HL-60/S4 treated with phorbol 12-myristate 13-acetate at 8.2 ng/mL for 4 days and 3 days (cell line): ENCODE results near the gene PTGR2.
"Not testable (repeated sequence)": the region's sequence is repeated elsewhere in the genome, so short reads cannot be mapped to it uniquely, and the experiment has no call there.

Source experiments
- in situ Hi-C: fragments of 300-500 bp; cut with MboI; formaldehyde crosslinking; loops from 2 replicates; pipeline ENCODE4 v1.15.0; 2022; ENCODE audit warnings: low sequenced_read_pairs

The PTGR2 gene

DNA sequence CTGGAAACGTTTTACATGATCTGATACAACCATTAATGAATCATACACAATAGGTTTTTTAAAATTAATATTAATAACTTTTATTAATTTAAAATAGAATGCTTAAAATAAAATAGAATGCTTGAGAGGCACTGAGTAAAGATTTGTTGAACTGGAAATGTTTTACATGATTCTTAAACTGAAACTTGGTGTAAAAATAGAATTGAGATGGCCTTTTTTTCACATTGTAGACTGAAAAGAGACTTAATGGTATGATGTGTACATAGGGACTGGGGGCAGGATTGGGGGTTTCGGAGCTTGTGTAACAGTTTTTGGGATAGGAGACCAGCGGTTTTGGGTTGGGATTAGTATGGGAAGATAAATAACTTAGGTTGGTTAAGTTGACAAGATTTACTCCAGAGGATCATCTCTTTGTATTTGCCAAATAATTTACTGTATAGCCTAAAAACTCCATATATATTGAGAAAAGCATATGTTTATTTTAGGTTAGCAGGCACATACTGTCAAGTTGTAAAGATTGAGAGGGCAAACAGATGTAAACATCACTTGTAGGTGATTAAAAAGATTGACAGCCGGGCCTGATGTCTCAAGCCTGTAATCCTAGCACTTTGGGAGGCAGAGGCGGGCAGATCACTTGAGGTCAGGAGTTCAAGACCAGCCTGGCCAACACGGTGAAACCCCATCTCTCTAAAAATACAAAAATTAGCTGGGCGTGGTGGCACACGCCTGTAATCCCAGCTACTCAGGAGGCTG, 33.0 kb downstream of the PTGR2 start:
- in situ Hi-C loops = no loop called here

GRCh38 chr14:73886449-73887317, 35.1 kb downstream of the PTGR2 start, which contains the start of gene ZNF410:
Gene ZNF410, plus strand, starts transcription at chr14:73886859. Its CDS starts 5,317 bp downstream, at chr14:73892176.
- in situ Hi-C loops = no loop called here

DNA sequence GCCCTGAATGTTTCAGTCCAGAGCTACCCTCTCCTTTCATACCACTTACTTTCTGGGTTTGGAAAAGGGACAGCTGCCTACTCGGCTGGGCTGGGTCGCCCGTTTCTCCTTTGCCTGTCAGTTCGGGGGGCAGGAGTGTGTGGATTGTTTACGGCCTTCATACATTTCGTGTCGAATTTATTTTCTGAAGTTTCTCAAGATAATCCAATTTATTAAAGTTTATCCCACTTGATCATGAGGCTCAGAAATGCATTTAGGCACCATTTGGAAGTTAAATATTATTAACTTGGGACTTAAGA, 35.6 kb downstream of the PTGR2 start:
- in situ Hi-C loops = no loop called here

GRCh38 chr14:73887694-73888459, 36.2 kb downstream of the PTGR2 start:
- in situ Hi-C loops = no loop called here

GRCh38 chr14:73888460-73888725, 36.8 kb downstream of the PTGR2 start:
- in situ Hi-C loops = no loop called here

DNA sequence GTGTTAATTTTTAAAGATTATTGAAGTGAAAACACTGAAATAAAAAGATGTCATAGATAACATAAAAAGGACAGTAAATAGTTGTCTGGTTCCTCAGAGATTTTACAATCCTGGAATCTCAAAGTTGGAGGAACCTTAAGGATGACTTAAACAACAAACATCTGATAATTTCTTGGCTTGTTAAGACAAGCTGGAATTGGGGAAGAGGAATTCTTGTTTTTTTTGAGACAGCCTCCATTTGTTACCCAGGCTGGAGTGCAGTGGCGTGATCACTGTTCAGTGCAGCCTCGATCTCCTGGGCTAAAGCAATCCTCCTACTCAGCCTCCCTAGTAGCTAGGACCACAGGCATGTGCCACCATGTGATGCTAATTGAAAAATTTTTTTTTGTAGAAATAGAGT, 37.3 kb downstream of the PTGR2 start:
- in situ Hi-C loops = no loop called here

DNA sequence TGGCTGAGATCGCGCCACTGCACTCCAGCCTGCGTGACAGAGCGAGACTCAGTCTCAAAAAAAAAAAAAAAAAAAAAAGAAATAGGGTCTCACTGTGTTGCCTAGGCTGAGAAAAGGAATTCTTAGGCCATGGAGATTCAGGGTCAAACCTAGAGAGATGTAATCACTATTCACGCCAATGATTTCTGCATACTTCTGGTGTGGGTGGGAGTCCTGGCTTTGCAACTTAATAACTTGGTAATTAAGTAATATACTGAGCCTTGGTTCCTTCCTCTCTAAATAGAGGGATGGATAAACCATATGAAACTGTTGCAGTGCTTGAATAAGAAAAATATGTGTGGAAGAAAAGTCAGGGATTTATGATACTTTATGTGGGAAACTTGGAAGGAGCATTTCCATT, 37.7 kb downstream of the PTGR2 start:
- in situ Hi-C loops = no loop called here

DNA sequence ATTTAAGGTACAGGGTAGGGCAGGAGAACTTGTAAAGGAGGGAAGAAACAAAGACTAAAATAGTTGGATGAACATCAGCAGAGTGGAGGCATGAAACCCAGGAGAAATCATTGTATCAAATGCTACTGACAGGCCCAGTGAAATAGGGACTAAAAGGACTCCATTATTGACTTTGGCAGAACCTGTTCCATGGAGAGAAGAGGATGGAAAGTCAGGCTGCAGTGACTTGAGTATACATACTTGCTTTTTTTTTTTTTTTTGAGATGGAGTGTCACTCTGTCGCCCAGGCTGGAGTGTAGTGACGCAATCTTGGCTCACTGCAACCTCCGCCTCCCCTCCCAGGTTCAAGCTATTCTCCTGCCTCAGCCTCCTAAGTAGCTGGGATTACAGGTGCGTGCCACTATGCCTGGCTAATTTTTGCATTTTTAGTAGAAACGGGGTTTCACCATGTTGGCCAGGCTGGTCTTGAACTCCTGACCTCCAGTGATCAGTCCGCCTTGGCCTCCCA, 42.6 kb downstream of the PTGR2 start:
- in situ Hi-C loops = not testable (repeated sequence)

DNA sequence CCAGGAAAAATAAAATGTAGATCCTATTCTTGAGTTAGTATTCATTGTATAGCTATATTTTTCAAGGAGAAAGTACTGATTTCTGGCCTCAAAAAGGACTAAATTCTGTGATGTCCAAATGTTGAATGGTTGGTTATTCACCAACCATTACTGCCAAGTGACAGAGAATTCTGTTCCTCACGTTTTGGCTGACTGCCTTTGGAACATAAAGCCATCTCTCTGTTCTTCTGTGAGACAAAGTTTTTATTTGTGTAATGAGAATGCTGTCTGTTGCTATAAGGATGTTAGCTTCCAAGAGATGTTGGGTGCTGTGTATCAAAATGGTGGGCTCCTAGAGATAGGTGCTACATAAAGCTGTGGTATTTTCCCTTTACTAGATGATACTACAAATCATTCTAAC, 44.3 kb downstream of the PTGR2 start:
- in situ Hi-C loops = no loop called here

DNA sequence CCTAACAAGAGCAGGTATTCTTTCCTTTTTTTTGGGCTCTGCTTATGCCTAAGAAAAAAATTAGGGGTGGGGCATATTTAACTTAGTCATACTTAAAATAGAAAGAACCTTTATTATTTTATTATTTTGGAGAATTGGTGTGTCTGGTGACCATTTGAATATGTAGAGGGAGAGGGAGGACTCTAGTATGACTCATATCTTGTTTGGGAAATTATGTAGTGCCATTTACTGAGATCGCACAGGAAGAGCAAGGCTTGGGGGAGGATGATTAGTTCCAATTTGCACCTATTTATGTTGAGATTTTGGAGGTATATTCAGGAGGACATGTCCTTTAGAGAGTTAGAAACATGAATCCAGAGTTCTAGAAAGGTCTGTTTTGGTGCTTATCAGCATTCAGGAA, 44.9 kb downstream of the PTGR2 start:
- in situ Hi-C loops = no loop called here

GRCh38 chr14:73903028-73903427, 51.4 kb downstream of the PTGR2 start:
- in situ Hi-C loops = no loop called here

- in situ Hi-C loops = no loop called here
Observed at GRCh38 chr14:73909681-73910080, 58.0 kb downstream of the PTGR2 start.

- in situ Hi-C loops = no loop called here
Observed at GRCh38 chr14:73913256-73913655, 61.6 kb downstream of the PTGR2 start.

DNA sequence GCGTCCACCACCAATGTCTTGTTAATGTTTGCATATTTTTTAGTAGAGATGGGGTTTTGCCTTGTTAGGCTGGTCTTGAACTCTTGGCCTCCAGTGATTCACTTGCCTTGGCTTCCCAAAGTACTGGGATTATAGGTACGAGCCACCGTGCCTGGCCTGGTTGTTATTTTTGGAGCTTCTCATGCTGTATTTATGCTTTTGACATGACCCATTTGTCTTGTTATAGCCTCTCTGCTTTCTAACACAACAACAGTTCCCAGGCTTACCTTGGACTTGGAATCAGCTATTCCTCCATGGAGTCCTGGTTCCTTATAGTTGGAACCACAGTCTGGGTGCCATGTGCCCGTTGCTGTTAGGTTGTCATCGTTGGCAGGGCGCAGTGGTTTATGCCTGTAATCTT, 64.7 kb downstream of the PTGR2 start:
- in situ Hi-C loops = no loop called here

GRCh38 chr14:73919457-73919856, 67.8 kb downstream of the PTGR2 start:
- in situ Hi-C loops = not testable (repeated sequence)

GRCh38 chr14:73924337-73924736, 72.7 kb downstream of the PTGR2 start:
- in situ Hi-C loops = no loop called here
